22Rv1 (cell line): ENCODE data around the gene VRTN.

ENCODE experiments used
- H3K27ac ChIP-seq: fragments of 450-650 bp; 2 replicates; pipeline ENCODE4 v1.5.1; 2017
- CTCF ChIP-seq: fragments of 450-650 bp; IDR thresholded peaks from 2 replicates; pipeline ENCODE4 v1.5.1; 2017; ENCODE audit warnings: mild to moderate bottlenecking
- ZFX ChIP-seq: fragments of 450-650 bp; IDR thresholded peaks from 2 replicates; pipeline ENCODE4 v1.6.1; 2017; ENCODE audit warnings: antibody characterized with exemption, borderline replicate concordance

The VRTN gene

GRCh38 chr14:74333909-74334308 is 14.4 kb upstream of the VRTN start:
- no peak for TF ChIP-seq CTCF
- H3K27ac ChIP-seq: no peak overlapping the region

DNA sequence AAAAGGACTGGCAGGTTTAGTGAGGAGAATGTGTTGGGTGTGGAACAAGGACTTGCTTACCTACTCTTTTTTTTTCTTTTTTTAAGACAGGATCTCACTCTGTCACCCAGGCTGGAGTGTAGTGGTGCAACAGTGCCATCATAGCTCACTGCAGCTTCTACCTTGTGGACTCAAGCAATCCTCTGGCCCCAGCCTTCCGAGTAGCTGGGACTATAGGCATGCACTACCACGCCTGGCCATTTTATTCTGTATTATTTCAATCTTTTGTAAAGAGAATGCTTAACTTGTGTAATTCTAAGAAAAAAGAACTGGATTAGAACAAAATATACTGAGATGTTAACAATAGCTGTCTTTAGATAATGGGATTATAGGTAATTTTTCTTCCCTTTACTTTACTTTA is 1.9 kb upstream of the VRTN start:
- no peak for TF ChIP-seq ZFX
- TF ChIP-seq CTCF: no peak
- H3K27ac ChIP-seq: no peak overlapping the region

DNA sequence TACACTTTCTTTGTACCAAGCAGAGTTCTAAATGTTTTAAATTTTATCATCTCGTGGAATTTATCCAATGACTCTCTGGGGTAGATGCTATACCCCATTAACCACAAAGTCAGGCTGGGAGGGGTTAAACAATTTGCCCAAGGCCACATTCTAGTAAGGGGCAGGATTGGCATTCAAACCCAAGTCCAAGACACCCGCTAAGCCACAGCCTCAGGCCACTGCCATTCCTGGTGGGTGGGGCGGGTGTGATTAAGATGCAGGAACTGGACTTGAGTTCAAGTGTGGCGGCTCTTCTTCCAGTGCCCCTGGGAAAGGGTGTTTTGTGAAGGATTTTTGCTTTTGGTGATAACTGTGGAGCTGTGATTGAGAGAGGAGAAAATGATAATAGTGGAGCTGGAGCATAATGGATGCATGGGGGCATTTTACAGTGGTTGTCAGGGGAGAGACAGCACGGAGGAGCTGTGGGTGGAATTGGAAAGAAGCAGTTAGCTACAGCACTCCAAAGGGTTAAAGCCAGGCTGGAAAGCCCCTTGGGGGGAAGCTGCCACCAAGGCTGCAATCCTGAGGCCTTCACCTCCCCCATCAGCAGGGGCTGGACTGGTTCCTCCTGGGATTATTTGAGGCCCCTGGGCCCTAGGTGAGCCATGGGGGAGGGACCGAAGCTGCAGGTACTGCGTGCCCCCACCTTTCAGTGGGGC is 1.0 kb upstream of the VRTN start:
- no peak overlapping the region for H3K27ac ChIP-seq

DNA sequence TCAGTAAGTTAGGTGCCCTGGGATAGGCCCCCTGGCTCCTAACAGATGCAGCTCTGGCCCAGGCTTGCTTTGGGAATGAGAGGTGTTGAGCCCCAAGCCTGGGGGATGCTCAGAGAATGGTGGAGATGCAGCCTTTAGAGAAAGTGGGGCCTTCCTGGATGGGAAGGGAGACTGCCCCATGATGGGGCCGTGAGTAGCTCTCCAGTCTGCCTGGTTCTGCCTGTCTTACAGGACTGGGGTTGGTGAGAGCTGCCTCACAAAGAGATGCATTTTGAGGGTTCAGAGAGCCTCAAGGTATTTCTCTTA is 523 bp upstream of the VRTN start:
- no peak overlapping the region for H3K27ac ChIP-seq
- TF ChIP-seq ZFX: no peak
- TF ChIP-seq CTCF: no peak

More for the DNA sequence above, 1.0 kb upstream of the VRTN start:
- no peak for TF ChIP-seq ZFX
- TF ChIP-seq CTCF: no peak

DNA sequence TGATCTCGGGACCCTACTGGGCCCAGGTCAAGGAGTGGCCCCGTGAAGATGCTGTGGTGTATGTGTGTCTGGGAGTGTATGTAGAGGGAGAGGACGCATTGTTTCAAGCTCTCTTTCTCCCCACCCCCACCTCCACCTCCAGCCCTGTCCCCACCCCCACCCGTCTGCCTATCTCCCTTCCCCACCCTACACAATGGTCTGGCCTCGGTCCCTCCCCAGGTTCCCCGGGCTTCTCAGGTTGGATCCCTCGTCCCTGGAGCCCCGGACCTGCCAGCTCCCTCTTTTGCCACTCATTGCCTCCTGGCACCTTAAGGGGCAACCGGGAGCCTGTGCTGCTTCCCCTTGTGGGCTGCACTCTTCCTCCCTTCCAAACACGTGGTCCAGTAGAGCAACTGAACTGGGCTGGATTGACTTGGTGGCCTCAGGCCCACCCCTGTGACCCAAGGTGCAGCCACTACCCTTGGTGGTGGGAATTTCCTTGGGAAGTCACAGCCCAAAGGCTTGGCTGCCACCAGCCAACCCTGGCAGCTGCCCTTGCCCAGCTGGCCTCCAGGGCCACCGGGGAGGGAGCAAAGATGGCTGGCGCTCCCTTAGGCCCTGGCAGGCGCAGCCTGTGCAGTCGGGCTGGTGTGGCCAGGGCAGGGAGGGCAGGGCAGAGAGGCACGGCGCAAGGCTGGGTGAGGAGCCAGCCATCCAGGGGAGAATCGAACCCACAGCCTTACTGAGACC is 628 bp downstream of the VRTN start:
- TF ChIP-seq ZFX (no peak), CTCF (no peak)
- no peak overlapping the region for H3K27ac ChIP-seq

DNA sequence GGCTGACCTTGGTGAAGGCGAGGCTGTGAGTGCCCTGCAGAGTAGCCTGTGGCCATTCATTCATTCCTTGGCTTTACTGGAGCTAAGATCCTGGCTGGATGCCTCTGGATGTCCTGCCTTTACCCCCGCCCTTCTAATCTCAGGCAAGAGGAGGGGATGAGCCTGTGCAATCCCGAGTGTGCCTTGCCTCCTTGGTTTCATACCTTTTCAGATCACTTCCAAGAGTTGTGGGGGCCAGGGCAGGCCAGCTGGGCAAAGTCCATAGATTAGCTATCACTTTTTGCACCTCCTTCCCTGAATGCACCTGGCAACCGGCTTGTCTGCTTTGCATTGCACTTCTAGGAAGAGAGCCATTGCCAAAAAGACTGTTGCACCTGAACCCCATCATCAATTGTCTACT is 1.5 kb downstream of the VRTN start:
- H3K27ac ChIP-seq: no peak overlapping the region
- TF ChIP-seq CTCF (no peak), ZFX (no peak)

DNA sequence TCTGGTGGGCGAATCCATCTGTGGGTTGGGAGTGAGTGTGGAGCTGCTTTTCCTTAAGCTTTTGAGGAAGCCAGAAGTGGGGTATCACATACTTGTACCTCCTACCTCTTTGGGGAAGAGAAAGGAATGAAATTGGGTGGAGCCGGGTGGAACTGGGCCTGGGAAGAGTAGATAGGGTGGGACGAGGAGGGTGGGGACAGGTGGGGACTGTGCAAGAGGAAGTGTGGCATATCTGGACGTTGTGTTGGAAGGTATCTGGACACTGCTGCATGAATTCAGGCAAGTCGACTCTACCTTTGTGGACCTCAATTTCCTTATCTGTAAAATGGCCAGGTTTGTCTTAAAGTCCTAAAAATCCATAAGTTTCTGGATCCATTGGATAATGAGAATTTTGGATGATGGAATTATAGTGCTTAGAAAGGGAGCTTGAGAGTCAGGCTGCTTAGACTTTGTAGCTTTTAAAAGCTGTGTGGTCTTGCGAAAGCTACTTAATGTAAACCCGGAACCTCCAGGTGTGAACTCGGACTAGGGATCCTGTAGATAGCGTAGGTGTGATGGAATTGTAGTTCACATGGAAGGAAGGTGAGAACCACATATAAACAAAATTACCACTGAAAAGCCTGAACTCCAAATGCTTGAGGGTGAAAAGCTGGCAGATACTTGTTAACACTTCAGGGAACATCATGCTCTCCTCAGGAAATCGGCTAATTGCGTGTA is 2.1 kb downstream of the VRTN start:
- H3K27ac ChIP-seq: no peak overlapping the region
- TF ChIP-seq ZFX: no peak
- TF ChIP-seq CTCF: no peak
